ENCODE data around the gene ANAPC15.

The ANAPC15 gene

DNA sequence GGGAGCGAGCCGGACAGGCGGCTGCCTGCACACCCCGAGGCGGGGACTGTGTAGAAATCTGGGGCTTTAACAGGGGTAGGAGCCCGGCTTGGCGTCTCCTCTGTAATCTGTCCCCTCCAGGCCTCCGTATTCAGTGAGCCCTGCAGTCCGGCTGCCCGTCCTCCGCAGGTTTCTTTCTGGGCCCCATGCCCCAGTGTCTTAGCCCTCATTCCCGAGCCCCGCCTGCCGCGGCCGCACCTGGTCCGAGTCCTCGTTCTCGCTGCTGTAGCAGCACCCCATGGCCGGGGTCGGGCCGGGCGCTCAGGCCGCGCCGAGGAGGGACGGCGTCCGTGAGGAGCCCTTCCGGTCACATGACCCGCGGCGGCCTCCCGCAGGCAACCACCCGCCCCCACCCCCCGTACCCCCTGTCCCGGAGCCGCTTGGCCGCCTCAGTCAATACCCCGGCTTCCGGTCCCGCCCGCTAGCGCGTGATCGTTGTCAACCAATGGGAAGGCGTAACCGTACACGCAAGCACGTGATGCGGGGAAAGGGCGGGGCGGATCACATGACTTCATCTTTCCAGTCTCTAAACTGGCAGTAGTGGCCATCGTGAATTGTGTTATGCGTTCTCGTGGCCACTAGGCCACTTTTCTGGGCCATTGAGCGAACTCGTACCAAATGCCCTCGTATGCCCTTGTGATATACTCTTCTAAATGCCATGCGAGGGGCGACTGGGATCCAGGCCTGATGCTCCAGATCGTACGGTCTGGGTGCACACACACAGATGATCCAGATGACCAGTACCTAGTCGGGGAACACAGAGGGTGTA lies 9.3 kb downstream of the ANAPC15 start, which contains the start of gene LAMTOR1:
Gene LAMTOR1, minus strand, starts transcription at position 352 of the 808 bp plus-strand sequence. Its CDS starts 73 bp downstream, at position 279.
- peak; percentile 38 for TF ChIP-seq CTCF (IDR thresholded peaks at IDR 0.05; ENCODE audit: control insufficient read depth, insufficient read depth, low read depth, low read length, missing control alignments)
- H3K4me3 ChIP-seq (ENCODE audit: control insufficient read depth, low read depth, low read length): peak within 1 kb of the TSS; percentile 87
- DNase-seq (ENCODE audit: low read depth): peak; percentile 94

DNA sequence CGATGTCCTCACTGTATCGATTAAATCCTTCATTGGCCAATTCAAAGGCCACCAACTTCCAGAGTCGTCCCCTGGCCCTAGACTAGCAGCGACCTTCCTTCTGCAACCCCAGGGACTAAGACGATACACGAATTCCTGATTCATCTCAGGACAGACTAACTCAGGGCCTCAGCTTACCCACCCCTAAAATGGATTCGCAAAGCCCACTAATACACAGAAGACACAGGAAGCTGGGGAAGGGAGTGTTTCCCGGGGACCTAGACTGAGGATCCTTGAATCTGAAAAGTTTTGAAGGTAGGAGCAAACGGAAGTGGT lies 9.9 kb downstream of the ANAPC15 start:
- peak overlapping the region; percentile 87 for H3K4me3 ChIP-seq (ENCODE audit: control insufficient read depth, low read depth, low read length)
- DNase-seq (ENCODE audit: low read depth): no peak
- TF ChIP-seq CTCF (IDR thresholded peaks at IDR 0.05; ENCODE audit: control insufficient read depth, insufficient read depth, low read depth, low read length, missing control alignments): no peak

DNA sequence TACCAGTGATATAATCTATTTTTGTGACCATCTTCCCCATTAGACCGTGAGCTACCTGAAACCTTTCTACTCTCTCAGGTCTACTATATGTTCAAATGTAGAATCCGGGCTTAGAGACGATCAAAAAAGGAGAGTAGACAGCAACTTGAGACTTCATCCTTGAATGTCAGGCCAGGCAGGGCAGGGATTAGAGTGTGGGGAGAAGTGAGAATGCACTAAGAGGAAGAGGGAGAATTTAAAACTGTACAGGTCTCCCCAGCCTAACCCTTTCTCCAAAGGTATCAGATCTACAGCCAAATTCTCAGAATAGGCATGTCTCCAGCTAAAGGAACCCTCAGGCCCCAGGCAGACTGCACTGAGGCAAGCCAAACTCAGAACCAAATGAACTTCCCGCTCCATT lies 10.3 kb downstream of the ANAPC15 start:
- TF ChIP-seq CTCF (IDR thresholded peaks at IDR 0.05; ENCODE audit: control insufficient read depth, insufficient read depth, low read depth, low read length, missing control alignments): no peak
- DNase-seq (ENCODE audit: low read depth): no peak
- peak overlapping the region; percentile 87 for H3K4me3 ChIP-seq (ENCODE audit: control insufficient read depth, low read depth, low read length)

- TF ChIP-seq CTCF (IDR thresholded peaks at IDR 0.05; ENCODE audit: control insufficient read depth, insufficient read depth, low read depth, low read length, missing control alignments): no peak
- no peak overlapping the region for H3K4me3 ChIP-seq (ENCODE audit: control insufficient read depth, low read depth, low read length)
- no peak for DNase-seq (ENCODE audit: low read depth)
These were observed 12.0 kb downstream of the ANAPC15 start for GRCh38 chr11:72100462-72100861.

GRCh38 chr11:72100009-72100408 lies 12.5 kb downstream of the ANAPC15 start:
- DNase-seq (ENCODE audit: low read depth): no peak
- H3K4me3 ChIP-seq (ENCODE audit: control insufficient read depth, low read depth, low read length): no peak overlapping the region
- TF ChIP-seq CTCF (IDR thresholded peaks at IDR 0.05; ENCODE audit: control insufficient read depth, insufficient read depth, low read depth, low read length, missing control alignments): no peak

DNA sequence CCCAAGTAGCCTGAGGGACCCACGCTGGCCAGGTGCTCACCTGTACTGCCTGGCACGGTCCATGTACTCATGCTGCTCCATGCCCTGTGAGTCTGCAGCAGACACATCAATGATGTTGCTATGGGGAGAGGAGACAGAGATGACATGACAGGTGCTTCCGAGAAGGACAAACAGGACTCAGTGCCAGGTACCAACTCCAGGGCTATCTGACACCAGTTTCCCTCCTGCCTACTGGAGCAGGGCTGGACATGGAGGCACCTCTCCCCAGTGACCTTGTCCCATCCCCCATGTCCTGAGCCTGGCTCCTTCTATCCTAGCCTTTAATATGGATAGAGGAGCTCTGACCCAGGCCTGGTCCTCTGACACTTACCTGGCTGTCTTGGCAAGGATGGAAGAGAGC lies 13.8 kb downstream of the ANAPC15 start:
- no peak for DNase-seq (ENCODE audit: low read depth)
- H3K4me3 ChIP-seq (ENCODE audit: control insufficient read depth, low read depth, low read length): no peak overlapping the region
- no peak for TF ChIP-seq CTCF (IDR thresholded peaks at IDR 0.05; ENCODE audit: control insufficient read depth, insufficient read depth, low read depth, low read length, missing control alignments)
